GM12873 (cell line): ENCODE measurements around the gene AKT1S1.

Experiments
- TF ChIP-seq, protein P1 (sequence below): IDR thresholded peaks from 2 replicates; pipeline ENCODE4 v1.5.1; 2012; ENCODE audit warnings: low read depth, mild to moderate bottlenecking, moderate library complexity, low read length, control low read depth; ENCODE audit not compliant: insufficient read depth; ENCODE audit errors: missing control alignments

AKT1S1 gene

DNA sequence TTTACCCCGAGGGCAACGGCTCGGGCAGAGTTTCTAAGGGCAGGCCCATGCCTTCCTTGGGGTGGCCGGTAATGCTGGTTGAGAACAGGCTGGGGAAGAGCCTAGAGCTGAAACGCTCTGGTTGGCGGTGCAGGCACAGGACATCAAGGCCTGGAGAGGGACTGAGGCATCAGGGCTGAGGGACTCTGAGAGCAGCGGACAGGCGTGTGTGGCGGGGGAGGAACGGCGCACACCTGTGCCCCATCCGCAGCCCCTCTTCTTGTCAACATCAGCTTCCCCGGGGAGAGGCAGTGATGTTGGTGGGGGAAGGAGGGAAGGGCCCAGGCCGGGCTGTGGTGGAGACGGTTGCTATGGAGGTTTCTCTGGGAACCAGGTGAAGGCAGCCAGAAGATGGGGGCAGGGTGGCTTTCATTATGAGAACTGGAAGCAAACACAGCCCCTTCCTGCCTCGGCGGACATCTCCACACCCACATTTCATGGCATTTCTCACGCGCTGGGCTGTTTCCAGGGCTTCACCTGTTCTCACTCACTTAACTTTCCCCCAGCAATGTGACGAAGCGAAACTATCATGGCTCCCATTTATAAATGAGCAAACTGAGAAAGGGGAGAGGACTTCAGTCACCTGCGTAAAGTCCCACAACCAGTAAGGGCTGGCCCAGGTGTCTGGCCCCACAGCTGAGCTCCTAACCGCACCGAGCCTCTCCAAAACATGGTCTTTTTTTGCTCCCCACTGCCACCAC is 43.6 kb upstream of the AKT1S1 start:
- TF ChIP-seq, protein P1, sequence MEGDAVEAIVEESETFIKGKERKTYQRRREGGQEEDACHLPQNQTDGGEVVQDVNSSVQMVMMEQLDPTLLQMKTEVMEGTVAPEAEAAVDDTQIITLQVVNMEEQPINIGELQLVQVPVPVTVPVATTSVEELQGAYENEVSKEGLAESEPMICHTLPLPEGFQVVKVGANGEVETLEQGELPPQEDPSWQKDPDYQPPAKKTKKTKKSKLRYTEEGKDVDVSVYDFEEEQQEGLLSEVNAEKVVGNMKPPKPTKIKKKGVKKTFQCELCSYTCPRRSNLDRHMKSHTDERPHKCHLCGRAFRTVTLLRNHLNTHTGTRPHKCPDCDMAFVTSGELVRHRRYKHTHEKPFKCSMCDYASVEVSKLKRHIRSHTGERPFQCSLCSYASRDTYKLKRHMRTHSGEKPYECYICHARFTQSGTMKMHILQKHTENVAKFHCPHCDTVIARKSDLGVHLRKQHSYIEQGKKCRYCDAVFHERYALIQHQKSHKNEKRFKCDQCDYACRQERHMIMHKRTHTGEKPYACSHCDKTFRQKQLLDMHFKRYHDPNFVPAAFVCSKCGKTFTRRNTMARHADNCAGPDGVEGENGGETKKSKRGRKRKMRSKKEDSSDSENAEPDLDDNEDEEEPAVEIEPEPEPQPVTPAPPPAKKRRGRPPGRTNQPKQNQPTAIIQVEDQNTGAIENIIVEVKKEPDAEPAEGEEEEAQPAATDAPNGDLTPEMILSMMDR, result no peak

DNA sequence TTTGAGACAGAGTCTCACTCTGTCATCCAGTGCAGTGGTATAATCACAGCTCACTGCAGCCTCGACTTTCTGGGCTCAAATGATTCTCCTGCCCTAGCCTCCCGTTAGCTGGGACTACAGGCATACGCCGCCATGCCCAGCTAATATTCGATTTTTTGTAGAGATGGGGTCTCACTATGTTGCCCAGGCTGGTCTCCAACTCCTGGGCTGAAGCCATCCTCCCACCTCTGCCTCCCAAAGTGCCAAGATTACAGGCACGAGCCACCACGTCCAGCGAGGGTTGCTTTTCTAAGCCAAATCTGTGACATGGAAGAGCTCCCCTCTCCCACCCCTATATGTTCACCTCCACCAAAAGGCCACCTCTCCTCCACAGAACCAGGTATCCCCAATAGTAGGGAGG is 40.9 kb upstream of the AKT1S1 start:
- TF ChIP-seq, protein P1, result no peak

DNA sequence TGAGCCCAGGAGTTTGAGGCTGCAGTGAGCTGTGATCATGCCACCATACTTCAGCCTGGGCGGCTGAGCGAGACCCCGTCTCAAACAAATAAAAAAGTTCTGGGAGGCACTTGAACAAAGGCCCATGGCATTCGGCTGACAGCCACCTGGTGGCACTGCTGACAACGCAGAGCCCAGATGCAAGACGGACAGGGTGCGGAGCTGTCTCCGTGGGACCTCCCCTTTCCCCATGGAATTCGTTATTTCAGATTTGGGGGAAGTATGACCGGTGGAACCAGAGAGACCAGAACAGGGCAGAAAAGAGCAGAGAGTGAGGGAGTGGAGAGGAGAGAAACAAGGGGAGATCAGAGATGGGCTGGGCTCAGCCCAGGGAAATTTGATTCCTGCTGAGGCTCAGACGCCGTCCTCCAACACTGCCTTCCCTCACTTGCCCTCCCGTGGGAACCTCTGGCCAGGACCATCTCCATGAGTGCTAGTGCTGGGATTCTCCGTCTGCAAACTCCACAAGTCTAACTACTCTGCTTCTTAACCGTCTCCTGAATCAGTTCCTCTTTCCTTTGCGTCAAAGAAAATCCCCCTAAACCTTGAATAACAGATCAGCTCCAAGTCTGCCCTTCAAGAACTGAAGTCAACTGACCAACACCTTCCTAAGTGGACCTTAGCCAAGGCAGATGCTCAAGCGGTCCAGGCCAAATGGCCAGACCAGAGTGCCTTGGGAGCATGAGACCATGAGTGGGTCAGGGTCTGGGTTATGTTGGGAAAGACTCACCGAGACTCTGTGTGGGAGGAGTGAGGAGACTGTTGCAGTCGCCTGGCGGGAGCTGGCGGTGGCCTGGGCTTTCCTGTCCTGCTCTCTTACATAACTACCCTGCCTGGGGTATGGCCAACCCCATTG is 39.9 kb upstream of the AKT1S1 start:
- TF ChIP-seq, protein P1, result peak; percentile 28

GRCh38 chr19:49915271-49915670 is 38.1 kb upstream of the AKT1S1 start:
- TF ChIP-seq, protein P1, result peak; percentile 50

- TF ChIP-seq, protein P1, result no peak
These were observed 36.6 kb upstream of the AKT1S1 start for GRCh38 chr19:49913720-49914119.

DNA sequence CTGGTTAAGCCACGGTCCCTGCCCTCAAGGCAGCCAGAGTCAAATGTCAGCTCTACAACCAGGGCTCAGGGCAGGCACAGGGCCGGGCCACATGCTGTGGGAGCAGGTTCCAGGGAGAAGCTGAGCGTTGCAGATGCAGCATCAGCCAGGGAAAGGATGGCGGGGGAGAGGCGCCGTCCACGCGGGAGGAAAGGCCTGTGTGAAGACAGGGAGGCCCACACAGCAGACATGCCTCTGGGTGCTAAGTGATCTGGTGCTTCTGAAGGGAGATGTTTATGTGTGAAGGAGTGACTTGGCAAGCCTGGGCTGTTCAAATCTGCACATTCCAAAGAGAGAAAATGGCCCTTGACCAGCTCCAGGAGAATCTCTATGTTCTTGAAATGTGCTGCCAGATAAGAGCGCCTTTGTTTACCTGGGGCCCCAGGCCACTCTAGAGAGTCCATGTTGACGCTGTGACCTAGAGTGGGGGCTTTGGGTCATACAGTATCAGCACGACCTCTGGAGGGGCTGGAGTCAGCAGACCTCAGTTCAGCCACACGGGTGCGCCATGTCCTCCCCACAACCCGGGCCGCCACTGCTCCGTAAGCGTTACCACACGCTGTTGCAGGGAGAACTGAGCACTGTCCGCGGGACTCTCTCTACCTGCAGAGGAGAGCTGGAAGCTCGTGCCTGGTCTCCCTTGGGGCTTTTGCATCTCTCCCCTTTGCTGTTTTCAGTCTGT is 36.0 kb upstream of the AKT1S1 start:
- TF ChIP-seq, protein P1, result peak; percentile 43
